Stimulated activated CD8-positive, alpha-beta memory T cell treated with anti-CD3 and anti-CD28 coated beads, Interleukin-15, amount 100 ng/mL, for 24 hours (primary cell): Measurements from ENCODE around the gene MTFP1.
"Not testable (repeated sequence)": the region's sequence is repeated elsewhere in the genome, so short reads cannot be mapped to it uniquely, and the experiment has no call there.

Source experiments
- DNase-seq: peaks from one replicate; pipeline ENCODE4 v3.0.0-alpha.2; 2020; ENCODE audit warnings: low read depth

The MTFP1 gene

GRCh38 chr22:30426388-30427353, 1.1 kb downstream of the MTFP1 start:
- peak; percentile 62 for DNase-seq

GRCh38 chr22:30427871-30428270, 2.3 kb downstream of the MTFP1 start:
- no peak for DNase-seq

- DNase-seq = no peak
Measured at GRCh38 chr22:30429887-30430286, 4.3 kb downstream of the MTFP1 start.

- DNase-seq = no peak
Measured at GRCh38 chr22:30430933-30431332, 5.4 kb downstream of the MTFP1 start.

GRCh38 chr22:30432096-30432495, 6.5 kb downstream of the MTFP1 start:
- DNase-seq = no peak

- DNase-seq = no peak
Measured at GRCh38 chr22:30432520-30432919, 7.0 kb downstream of the MTFP1 start.

GRCh38 chr22:30433227-30433626, 7.7 kb downstream of the MTFP1 start:
- DNase-seq = no peak

GRCh38 chr22:30433773-30434172, 8.2 kb downstream of the MTFP1 start:
- no peak for DNase-seq

GRCh38 chr22:30434843-30435242, 9.3 kb downstream of the MTFP1 start:
- DNase-seq = no peak

- DNase-seq = peak; percentile 33
Measured at GRCh38 chr22:30435674-30436126, 10.1 kb downstream of the MTFP1 start.

- DNase-seq = no peak
Measured at GRCh38 chr22:30436196-30436595, 10.6 kb downstream of the MTFP1 start.

- DNase-seq = no peak
Measured at GRCh38 chr22:30438559-30438958, 13.0 kb downstream of the MTFP1 start.

- no peak for DNase-seq
Measured at GRCh38 chr22:30439226-30439625, 13.7 kb downstream of the MTFP1 start.

- DNase-seq = no peak
Measured at GRCh38 chr22:30439836-30440235, 14.3 kb downstream of the MTFP1 start.

GRCh38 chr22:30441088-30441487, 15.5 kb downstream of the MTFP1 start:
- no peak for DNase-seq

- no peak for DNase-seq
Measured at GRCh38 chr22:30444632-30445437, 19.3 kb downstream of the MTFP1 start.

GRCh38 chr22:30445438-30446145, 20.0 kb downstream of the MTFP1 start:
- DNase-seq = no peak

GRCh38 chr22:30447656-30448055, 22.1 kb downstream of the MTFP1 start:
- no peak for DNase-seq

- not testable (repeated sequence) for DNase-seq
Measured at GRCh38 chr22:30451488-30451887, 25.9 kb downstream of the MTFP1 start.

GRCh38 chr22:30452861-30453260, 27.3 kb downstream of the MTFP1 start:
- DNase-seq = no peak

GRCh38 chr22:30453731-30454510, 28.4 kb downstream of the MTFP1 start:
- no peak for DNase-seq
